PC-3 (cell line): Measurements from ENCODE around the gene CDH16. TPM values are rescaled to one million over a fixed set of nuclear protein-coding genes. Genes with fewer than 3 reads are reported as not detected.

Experiments used
- ATAC-seq: fragments of 200-7000 bp; cut with Tn5 transposase; 2 replicates; pipeline ENCODE4 v1.9.1; 2020; ENCODE audit warnings: mild to moderate bottlenecking, moderate library complexity
- BruUV-seq: library from RNA; stranded (reverse); fragments of 400-500 nt; replicated peaks from 2 replicates; lab custom pipeline; 2021; lab: Mats Ljungman, UMichigan
- CTCF ChIA-PET: fragments of 300-600 bp; sonication (Branson Sonifier 250); formaldehyde crosslinking; loops from one replicate; lab custom pipeline; 2022; ENCODE audit warnings: antibody characterized with exemption; lab: Charles Lee
- POLR2A ChIA-PET: fragments of 300-600 bp; sonication (Branson Sonifier 250); formaldehyde crosslinking; loops from one replicate; lab custom pipeline; 2022; ENCODE audit warnings: antibody characterized with exemption; ENCODE audit not compliant: unreplicated experiment; lab: Charles Lee
- DNase-seq: peaks from one replicate; pipeline ENCODE4 v3.0.0-alpha.2; 2015
- H2AFZ ChIP-seq: fragments of 300-600 bp; sonication (generic); 2 replicates; pipeline ENCODE4 v1.6.0; 2016; ENCODE audit warnings: antibody characterized with exemption, low read length
- H3F3A ChIP-seq: fragments of 300-600 bp; sonication (generic); one replicate; pipeline ENCODE4 v1.6.0; 2017; ENCODE audit warnings: antibody characterized with exemption, low read length, control low read depth, mild to moderate bottlenecking; ENCODE audit not compliant: unreplicated experiment
- H3K27ac ChIP-seq: fragments of 300-600 bp; sonication (generic); 2 replicates; pipeline ENCODE4 v1.5.1; 2016; ENCODE audit warnings: mild to moderate bottlenecking, low read length
- H3K27me3 ChIP-seq: fragments of 300-600 bp; sonication (generic); 2 replicates; pipeline ENCODE4 v1.6.1; 2016; ENCODE audit warnings: low read length, mixed read lengths
- H3K36me3 ChIP-seq: fragments of 300-600 bp; sonication (generic); 2 replicates; pipeline ENCODE4 v1.6.1; 2016; ENCODE audit warnings: low read depth, mixed run types, low read length, mixed read lengths
- H3K4me1 ChIP-seq: fragments of 300-600 bp; sonication (generic); 2 replicates; pipeline ENCODE4 v1.5.1; 2016; ENCODE audit warnings: low read length; ENCODE audit not compliant: insufficient read depth
- H3K4me2 ChIP-seq: fragments of 300-600 bp; sonication (generic); 2 replicates; pipeline ENCODE4 v1.6.0; 2016; ENCODE audit warnings: low read length
- H3K4me3 ChIP-seq: fragments of 300-600 bp; sonication (generic); 2 replicates; pipeline ENCODE4 v1.5.1; 2016; ENCODE audit warnings: mild to moderate bottlenecking, low read length, mixed read lengths
- H3K79me2 ChIP-seq: fragments of 300-600 bp; sonication (generic); 2 replicates; pipeline ENCODE4 v1.6.1; 2017; ENCODE audit warnings: low read length, mixed read lengths
- H3K9ac ChIP-seq: fragments of 300-600 bp; sonication (generic); 2 replicates; pipeline ENCODE4 v1.6.0; 2016; ENCODE audit warnings: mild to moderate bottlenecking, low read length
- H3K9me2 ChIP-seq: fragments of 300-600 bp; sonication (generic); replicated peaks from 2 replicates; pipeline ENCODE4 v1.6.1; 2016; ENCODE audit warnings: mixed run types, low read length, mixed read lengths
- H3K9me3 ChIP-seq: fragments of 300-600 bp; sonication (generic); 2 replicates; pipeline ENCODE4 v1.6.1; 2016; ENCODE audit warnings: low read length, mixed read lengths
- H4K20me1 ChIP-seq: fragments of 300-600 bp; sonication (generic); 2 replicates; pipeline ENCODE4 v1.6.1; 2016; ENCODE audit warnings: low read length, mixed read lengths
- CTCF ChIP-seq: fragments of 300-600 bp; sonication (generic); conservative IDR thresholded peaks from 2 replicates; pipeline ENCODE4 v1.5.1; 2017; ENCODE audit warnings: antibody characterized with exemption, low read depth, mild to moderate bottlenecking, low read length
- EZH2 ChIP-seq: fragments of 300-600 bp; sonication (generic); IDR thresholded peaks from one replicate; pipeline ENCODE4 v1.6.1; 2017; ENCODE audit warnings: antibody characterized with exemption, mild to moderate bottlenecking, low read length; ENCODE audit not compliant: unreplicated experiment
- EZH2phosphoT487 ChIP-seq: fragments of 300-600 bp; sonication (generic); IDR thresholded peaks from 2 replicates; pipeline ENCODE4 v1.6.1; 2018; ENCODE audit warnings: mild to moderate bottlenecking, antibody characterized with exemption, low read length, borderline replicate concordance
- intact Hi-C: fragments of 100-400 bp; cut with micrococcal nuclease; formaldehyde crosslinking; loops from 2 replicates; pipeline ENCODE4 v1.9.0; 2023
- total RNA-seq: library from RNA; depleted of rRNA; stranded (reverse); fragments of >200 nt; gene quantifications from 2 replicates; pipeline ENCODE4 v1.2.3, GENCODE V29; 2014

The CDH16 gene
- total RNA-seq, 1 experiment from 2014 or later: not detected

GRCh38 chr16:66961914-66962313, 43.2 kb upstream of the CDH16 start:
- Histone ChIP-seq H4K20me1 (no peaks in the 10 kb centered on the region), H3F3A (no peaks in the 10 kb centered on the region), H3K9me2 (no peaks in the 10 kb centered on the region), H2AFZ (no peak overlapping the region), H3K9ac (no peak overlapping the region), H3K27ac (no peak overlapping the region), H3K9me3 (no peaks in the 10 kb centered on the region), H3K4me3 (no peak overlapping the region), H3K27me3 (no peaks in the 10 kb centered on the region), H3K36me3 (no peaks in the 10 kb centered on the region), H3K4me1 (no peaks in the 10 kb centered on the region), H3K79me2 (no peaks in the 10 kb centered on the region), H3K4me2 (no peak overlapping the region)
- intact Hi-C loops: no loop called here
- TF ChIP-seq EZH2phosphoT487: no peak
- TF ChIP-seq EZH2: no peak
- TF ChIP-seq CTCF: no peak
- ChIA-PET CTCF (no interaction called here), POLR2A (no interaction called here)
- no peak for ATAC-seq
- no TSS peak for BruUV-seq
- DNase-seq: no peak

GRCh38 chr16:66961065-66961744, 42.5 kb upstream of the CDH16 start, which contains the start of gene CES3:
Gene CES3 (plus strand): TSS chr16:66961266. CDS start chr16:66961308, 42 bp downstream.
- TF ChIP-seq CTCF (peak; percentile 85), EZH2phosphoT487 (no peak)
- no peaks in the 10 kb centered on the region for H4K20me1 ChIP-seq
- H3K9me2 ChIP-seq: no peaks in the 10 kb centered on the region
- H2AFZ ChIP-seq: peak within 1 kb of the TSS; percentile 78
- ChIA-PET POLR2A (no interaction called here), CTCF (interaction anchor here (0.6 kb wide), 1 partner anchor 10 kb away, joined by 3 read pairs; no protein-coding TSS in a partner anchor)
- H3K9me3 ChIP-seq: no peaks in the 10 kb centered on the region
- H3K9ac ChIP-seq: no peak within 1 kb of the TSS
- no peaks in the 10 kb centered on the region for H3K36me3 ChIP-seq
- H3K27ac ChIP-seq: no peak within 1 kb of the TSS
- no peak within 1 kb of the TSS for H3K4me2 ChIP-seq
- BruUV-seq: no TSS peak
- H3F3A ChIP-seq: no peaks in the 10 kb centered on the region
- DNase-seq (peak; percentile 73), ATAC-seq (peak; percentile 97)
- intact Hi-C loops: no loop called here
- no peaks in the 10 kb centered on the region for H3K4me1 ChIP-seq
- H3K4me3 ChIP-seq: no peak within 1 kb of the TSS
- no peaks in the 10 kb centered on the region for H3K79me2 ChIP-seq
- no peaks in the 10 kb centered on the region for H3K27me3 ChIP-seq

- DNase-seq (no peak), ATAC-seq (no peak)
- no peaks in the 10 kb centered on the region for H3F3A ChIP-seq
- H2AFZ ChIP-seq: no peak overlapping the region
- no peaks in the 10 kb centered on the region for H3K36me3 ChIP-seq
- no peaks in the 10 kb centered on the region for H3K9me3 ChIP-seq
- ChIA-PET POLR2A (no interaction called here), CTCF (no interaction called here)
- H3K4me1 ChIP-seq: no peaks in the 10 kb centered on the region
- no peaks in the 10 kb centered on the region for H3K9me2 ChIP-seq
- no peaks in the 10 kb centered on the region for H3K27me3 ChIP-seq
- H3K79me2 ChIP-seq: no peaks in the 10 kb centered on the region
- no peak overlapping the region for H3K9ac ChIP-seq
- BruUV-seq: no TSS peak
- H3K4me3 ChIP-seq: no peak overlapping the region
- H3K4me2 ChIP-seq: no peak overlapping the region
- intact Hi-C loops: no loop called here
- no peaks in the 10 kb centered on the region for H4K20me1 ChIP-seq
- H3K27ac ChIP-seq: no peak overlapping the region
- no peak for TF ChIP-seq EZH2phosphoT487
Observed at GRCh38 chr16:66960270-66960669, 41.6 kb upstream of the CDH16 start.
